Mononuclear cell (primary cell): ENCODE results near the gene PSME2. TPM values are rescaled to one million over a fixed set of nuclear protein-coding genes. Genes with fewer than 3 reads are reported as not detected.

Source experiments
- H3K27me3 ChIP-seq: 2 replicates; pipeline ENCODE4 v1.6.0; 2011; ENCODE audit warnings: low read length, control low read depth; ENCODE audit not compliant: insufficient read depth
- H3K4me1 ChIP-seq: 2 replicates; pipeline ENCODE4 v1.5.1; 2011; ENCODE audit warnings: mild to moderate bottlenecking, low read length, control low read depth; ENCODE audit not compliant: insufficient read depth
- H3K4me3 ChIP-seq: 2 replicates; pipeline ENCODE4 v1.5.1; 2011; ENCODE audit warnings: mild to moderate bottlenecking, low read length, moderate library complexity
- H3K9me3 ChIP-seq: 2 replicates; pipeline ENCODE4 v1.5.1; 2011; ENCODE audit warnings: low read depth, mild to moderate bottlenecking, control low read depth, low read length
- total RNA-seq: library from RNA; depleted of rRNA; stranded (reverse); fragments of >200 nt; gene quantifications from one replicate; pipeline ENCODE4 v1.2.3, GENCODE V29; 2012

The PSME2 gene
- total RNA-seq, 1 donor, result 78.9 TPM

DNA sequence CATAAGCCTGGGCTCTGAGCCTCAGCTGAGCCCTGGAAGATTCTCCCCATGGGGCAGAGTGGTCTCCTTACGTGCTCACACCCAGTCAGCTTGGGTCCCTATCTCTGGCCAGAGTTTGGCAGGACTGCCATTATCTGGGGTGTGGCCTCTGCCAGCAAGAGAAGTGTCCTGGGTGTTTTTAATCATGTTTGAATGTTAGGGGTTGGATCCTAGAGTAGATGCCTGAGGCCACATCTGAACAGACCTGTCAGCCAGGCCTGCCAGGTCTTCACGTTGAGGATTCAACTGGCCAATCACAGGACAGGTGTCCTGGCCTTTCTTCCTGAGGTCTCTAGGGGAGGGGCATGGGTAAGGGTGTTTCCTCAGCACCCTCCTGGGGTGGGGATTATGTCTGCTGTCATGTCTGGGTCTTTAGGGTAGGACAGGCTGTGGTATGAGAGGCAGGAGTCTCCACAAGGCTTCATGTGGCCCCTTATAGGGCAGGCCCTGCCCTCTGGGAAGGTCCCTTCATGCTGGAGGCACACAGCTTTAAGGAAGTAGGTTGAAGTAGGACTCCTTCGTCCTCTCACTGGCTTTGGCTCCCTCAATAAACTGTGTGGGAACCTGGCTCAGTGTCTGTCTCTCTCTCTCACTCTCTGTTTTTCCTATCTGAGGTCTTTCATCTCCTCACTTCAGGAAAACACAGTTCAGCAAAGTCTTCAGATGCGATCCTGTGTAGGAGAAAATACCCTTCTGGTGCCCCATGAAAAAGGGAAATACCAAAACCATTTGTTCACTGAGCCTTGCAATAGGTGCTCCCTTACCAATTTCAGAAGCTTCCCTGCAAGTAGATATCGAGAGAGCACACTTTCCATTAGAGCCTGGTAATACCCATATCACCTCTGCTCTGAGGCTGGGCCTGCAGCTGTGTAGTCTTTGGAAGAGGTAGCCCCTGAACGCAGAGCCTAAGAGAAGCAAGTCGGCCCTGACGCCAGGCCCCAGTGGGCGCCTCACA lies 22.7 kb downstream of the PSME2 start:
- no peaks in the 10 kb centered on the region for H3K4me1 ChIP-seq
- no peaks in the 10 kb centered on the region for H3K27me3 ChIP-seq
- H3K9me3 ChIP-seq, result no peaks in the 10 kb centered on the region
- no peak overlapping the region for H3K4me3 ChIP-seq

DNA sequence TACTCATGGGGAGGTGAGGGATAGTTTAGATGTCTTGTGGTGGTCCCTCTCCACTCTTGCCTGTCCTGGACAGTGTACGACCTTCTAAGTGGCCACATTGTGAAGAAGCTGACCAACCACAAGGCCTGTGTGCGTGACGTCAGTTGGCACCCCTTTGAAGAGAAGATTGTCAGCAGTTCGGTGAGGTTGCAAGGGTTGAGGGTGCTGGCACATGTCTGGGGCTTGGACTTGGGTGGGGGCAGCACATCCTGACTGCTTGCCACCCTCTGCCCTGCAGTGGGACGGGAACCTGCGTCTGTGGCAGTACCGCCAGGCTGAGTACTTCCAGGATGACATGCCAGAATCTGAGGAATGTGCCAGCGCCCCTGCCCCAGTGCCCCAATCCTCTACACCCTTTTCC lies 23.5 kb downstream of the PSME2 start:
- Histone ChIP-seq H3K4me3 (no peak overlapping the region), H3K9me3 (no peaks in the 10 kb centered on the region), H3K4me1 (no peaks in the 10 kb centered on the region), H3K27me3 (no peaks in the 10 kb centered on the region)

DNA sequence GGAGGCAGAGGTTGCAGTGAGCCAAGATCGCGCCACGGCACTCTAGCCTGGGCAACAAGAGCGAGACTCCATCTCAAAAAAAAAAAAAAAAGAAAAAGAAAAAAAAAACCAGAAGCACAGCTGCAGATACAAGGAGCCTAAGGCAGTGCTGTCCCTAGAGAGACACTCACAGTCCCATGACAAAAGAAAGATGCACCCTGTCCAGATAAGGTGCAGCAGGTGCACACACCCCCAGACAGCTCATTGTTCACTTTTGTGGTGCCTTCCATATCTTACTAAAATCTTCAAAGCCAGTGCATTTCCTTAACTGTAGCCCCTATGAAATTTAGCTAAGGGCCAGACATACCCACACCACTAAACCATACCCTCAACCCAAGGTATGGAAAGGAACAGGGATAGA lies 24.0 kb downstream of the PSME2 start:
- H3K4me1 ChIP-seq, result no peaks in the 10 kb centered on the region
- no peak overlapping the region for H3K4me3 ChIP-seq
- no peaks in the 10 kb centered on the region for H3K27me3 ChIP-seq
- no peaks in the 10 kb centered on the region for H3K9me3 ChIP-seq

DNA sequence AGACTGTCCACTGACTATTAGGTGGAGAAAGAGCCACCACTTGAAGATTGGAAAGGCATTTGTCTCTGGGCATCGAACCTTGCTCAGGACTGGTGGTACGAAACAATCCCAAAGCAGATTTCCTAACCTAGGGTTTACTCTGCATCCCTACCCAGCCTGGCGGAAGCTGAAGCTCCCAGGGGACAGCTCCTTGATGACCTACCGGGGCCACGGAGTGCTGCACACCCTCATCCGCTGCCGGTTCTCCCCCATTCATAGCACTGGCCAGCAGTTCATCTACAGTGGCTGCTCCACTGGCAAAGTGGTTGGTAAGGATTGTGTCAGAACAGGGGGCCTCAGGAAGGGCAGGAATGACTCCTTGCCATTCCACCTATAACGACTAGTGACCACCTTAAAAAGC lies 25.2 kb downstream of the PSME2 start:
- no peaks in the 10 kb centered on the region for H3K9me3 ChIP-seq
- H3K27me3 ChIP-seq, result no peaks in the 10 kb centered on the region
- H3K4me3 ChIP-seq, result no peak overlapping the region
- peaks cover 12% of the 10 kb centered on the region for H3K4me1 ChIP-seq

DNA sequence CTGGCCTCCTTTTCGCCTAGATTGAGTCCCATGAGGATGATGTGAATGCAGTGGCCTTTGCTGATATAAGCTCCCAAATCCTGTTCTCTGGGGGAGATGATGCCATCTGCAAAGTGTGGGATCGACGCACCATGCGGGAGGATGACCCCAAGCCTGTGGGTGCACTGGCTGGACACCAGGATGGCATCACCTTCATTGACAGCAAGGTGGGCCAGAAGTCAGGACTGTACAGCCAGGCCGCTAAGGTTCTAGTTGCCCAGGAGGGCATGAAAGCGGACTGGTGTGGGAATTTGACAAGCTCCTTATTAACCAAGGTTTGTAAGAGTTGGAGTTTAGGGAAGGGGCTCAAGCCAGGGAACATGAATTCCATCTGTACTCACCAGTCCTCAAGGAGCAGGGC lies 26.7 kb downstream of the PSME2 start:
- Histone ChIP-seq H3K4me1 (peaks cover 21% of the 10 kb centered on the region), H3K4me3 (no peak overlapping the region), H3K27me3 (no peaks in the 10 kb centered on the region), H3K9me3 (no peaks in the 10 kb centered on the region)

DNA sequence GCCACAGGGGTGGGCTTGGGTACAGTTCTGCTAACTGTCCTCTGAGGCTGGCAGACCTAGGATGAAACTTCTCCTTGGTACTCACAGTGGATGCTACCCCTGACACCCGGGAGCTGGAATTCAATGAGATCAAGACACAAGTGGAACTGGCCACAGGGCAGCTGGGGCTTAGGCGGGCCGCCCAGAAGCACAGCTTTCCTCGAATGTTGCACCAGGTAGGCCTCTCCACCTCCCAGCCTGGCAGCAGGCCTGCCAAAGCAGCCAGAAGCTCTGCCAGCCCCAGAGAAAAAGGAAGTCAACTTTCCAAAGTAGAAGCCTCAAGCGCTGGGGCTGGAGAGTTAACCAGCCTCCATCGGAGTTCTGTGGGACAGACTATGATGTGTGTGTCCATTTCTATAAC lies 29.2 kb downstream of the PSME2 start:
- Histone ChIP-seq H3K27me3 (no peaks in the 10 kb centered on the region), H3K4me3 (no peak overlapping the region), H3K4me1 (peaks cover 27% of the 10 kb centered on the region), H3K9me3 (no peaks in the 10 kb centered on the region)

DNA sequence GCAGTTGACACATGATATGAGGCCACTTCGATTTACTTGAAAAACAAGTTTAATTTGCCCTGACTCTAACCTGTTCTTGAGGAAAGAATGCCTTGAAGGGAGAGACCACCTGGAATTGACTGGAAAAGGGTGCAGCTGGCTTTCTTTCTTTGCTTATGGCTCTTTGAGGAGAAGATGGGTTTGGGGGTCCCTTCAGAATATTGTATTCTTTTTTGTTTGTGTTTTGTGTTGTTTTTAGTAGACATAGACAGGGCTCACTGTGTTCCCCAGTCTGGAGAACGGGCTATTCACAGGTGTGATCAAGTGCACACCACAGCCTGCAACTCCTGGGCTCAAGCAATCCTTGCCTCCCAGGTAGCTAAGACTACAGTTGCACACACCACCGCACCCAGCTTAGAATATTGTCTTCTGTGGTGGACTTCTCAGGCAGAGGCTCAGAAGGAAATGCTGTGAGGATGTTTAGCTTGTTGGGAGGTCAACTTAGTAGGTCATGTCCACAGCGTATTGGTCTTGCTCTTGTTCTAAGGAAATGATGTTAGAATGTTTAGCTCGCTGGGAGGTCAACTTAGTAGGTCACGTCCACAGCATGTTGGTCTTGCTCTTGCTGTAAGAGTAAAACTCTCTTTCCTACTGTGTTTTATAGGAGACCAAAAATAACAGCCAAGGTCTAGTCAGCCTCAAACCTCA lies 30.1 kb downstream of the PSME2 start:
- Histone ChIP-seq H3K27me3 (no peaks in the 10 kb centered on the region), H3K4me3 (peak overlapping the region; percentile 87), H3K9me3 (no peaks in the 10 kb centered on the region), H3K4me1 (peaks cover 27% of the 10 kb centered on the region)

DNA sequence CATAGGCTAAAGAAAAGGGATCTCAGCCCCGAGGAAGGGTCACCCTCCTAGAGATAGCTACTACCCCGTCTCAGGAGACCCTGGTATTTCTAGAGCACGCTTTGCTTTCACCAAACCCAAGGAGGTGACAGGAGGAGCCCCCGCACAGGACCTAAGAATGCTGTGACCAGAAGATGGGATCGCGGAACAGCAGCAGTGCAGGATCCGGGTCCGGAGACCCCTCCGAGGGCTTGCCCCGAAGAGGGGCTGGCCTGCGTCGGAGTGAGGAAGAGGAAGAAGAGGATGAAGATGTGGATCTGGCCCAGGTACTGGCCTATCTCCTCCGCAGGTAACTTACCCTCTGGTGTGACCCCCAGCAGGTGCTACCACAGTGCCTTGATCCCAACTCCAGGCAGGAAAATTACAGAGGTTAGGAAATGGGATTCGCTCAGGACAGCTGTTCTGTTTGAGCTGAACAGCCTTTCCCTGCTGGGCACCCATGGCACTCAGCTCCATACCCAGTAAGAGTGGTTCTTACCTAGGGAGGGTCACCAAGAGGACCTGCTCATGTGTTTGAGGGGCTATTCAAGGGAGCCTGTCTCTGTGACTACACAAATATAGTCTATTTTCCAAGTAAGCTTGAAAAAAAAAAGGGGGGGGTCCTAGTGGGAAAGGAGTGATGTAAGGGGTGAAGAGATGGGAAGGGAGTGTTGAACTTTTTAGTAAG lies 30.8 kb downstream of the PSME2 start:
- peaks cover 27% of the 10 kb centered on the region for H3K4me1 ChIP-seq
- H3K9me3 ChIP-seq, result no peaks in the 10 kb centered on the region
- H3K4me3 ChIP-seq, result peak overlapping the region; percentile 87
- no peaks in the 10 kb centered on the region for H3K27me3 ChIP-seq

DNA sequence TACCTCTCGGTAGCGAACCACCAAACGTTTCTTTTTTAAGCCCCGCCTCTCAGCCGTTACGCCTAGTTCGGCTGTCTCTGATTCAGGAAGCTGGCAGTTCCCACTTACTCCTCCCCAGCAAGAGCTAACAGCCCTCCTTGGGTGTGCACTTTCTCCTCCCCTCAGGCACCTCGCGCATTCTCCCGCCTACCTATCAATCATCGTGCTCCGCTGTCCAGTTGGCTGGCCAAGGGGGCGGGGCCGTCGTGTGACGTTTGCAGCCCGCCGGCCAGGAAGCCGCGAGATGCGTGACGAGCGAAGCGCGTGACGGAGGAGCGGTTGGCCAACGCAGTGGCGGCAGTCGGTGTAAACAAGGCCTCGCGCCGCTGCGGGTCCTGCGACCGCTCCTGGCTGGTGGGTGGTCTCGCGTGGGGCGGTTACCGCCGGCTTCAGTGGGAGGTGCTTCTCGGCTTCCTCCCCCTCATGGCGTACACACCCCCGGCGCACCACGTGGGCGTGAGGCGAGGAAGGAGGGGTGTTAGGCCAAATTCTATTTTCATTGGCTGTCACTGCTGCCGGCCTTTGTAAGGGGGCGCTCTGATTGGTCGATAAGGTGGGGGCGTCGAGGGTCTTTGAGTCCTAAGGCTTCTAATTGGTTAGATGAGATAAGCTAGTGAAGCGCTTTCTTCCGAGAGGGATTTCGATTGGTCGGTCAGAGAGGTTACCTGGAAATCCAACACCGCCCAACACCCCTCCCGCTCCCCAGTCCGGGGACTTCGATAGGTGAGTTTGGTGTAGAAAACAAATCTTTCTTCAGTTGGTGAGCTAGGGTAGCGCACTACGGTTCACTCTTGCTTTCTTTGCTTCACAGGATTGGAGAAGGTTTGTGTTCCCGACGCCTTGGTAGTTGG lies 31.6 kb downstream of the PSME2 start, which contains the start of the genes DCAF11 and NRL:
Gene DCAF11 (plus strand): TSS at position 246 of the 890 bp plus-strand sequence. CDS start 818 bp downstream, outside the sequence.
Gene NRL (minus strand): TSS at position 418 of the 890 bp plus-strand sequence. CDS start 32,101 bp downstream, outside the sequence.
- no peaks in the 10 kb centered on the region for H3K9me3 ChIP-seq
- H3K27me3 ChIP-seq, result no peaks in the 10 kb centered on the region
- peak within 1 kb of the TSS; percentile 87 for H3K4me3 ChIP-seq
- peaks cover 30% of the 10 kb centered on the region for H3K4me1 ChIP-seq

DNA sequence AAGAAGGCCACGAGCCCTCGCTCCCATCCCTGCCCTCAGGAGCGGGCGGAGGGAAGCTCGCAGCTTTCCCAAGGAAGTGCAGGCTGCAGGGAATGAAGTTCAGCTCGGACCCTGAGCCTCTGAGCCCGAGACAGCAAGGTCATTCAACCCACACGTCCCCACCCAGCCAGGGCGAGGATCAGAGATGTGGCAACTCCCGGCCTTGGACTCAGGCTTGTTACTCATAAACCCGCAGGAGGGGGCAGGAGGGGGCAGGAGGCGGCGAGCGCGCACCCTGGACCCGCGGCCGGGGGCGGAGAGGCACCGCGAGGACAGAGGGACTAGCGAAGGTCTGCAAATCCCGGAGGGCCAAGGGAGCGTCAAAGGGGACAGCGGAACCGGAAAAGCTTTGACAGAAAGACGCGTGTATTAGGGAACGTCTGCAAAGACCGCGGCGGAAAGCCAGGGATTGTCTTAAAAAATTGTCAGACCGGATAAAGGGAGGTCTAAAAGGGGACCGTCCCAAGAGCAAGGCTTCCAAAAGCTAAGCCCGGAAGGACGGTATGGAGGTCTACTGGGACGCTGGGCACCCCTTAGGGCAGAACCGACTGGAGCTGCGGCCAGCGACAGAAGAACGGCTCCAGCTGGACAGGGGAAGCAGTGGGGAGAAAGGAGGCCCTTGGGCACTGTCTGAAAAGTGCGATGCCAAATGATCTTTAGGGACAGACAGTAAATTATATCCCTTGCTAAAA lies 32.4 kb downstream of the PSME2 start:
- Histone ChIP-seq H3K4me3 (peak overlapping the region; percentile 87), H3K4me1 (peaks cover 35% of the 10 kb centered on the region), H3K27me3 (no peaks in the 10 kb centered on the region), H3K9me3 (no peaks in the 10 kb centered on the region)

DNA sequence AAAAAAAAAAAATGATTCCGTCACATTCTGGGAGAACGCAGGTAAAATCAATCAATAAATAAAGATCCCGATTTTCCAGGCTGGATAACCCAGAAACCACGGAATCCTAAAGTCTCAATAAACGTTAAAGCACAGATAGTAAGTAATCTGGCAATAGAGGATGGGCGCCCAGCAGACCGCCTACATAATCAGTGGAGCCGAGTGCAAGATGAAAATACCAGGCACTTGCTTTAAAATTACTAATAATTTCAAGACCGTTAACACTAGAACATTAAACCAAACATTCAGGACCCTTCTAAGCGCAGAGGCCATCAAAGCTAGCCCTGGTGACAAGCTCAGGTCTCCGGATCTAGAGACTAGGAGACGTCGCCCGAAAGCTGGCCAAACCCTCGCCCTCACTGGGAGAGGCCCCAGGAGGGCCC lies 33.0 kb downstream of the PSME2 start:
- H3K4me1 ChIP-seq, result peaks cover 41% of the 10 kb centered on the region
- no peaks in the 10 kb centered on the region for H3K27me3 ChIP-seq
- peak overlapping the region; percentile 87 for H3K4me3 ChIP-seq
- H3K9me3 ChIP-seq, result no peaks in the 10 kb centered on the region

DNA sequence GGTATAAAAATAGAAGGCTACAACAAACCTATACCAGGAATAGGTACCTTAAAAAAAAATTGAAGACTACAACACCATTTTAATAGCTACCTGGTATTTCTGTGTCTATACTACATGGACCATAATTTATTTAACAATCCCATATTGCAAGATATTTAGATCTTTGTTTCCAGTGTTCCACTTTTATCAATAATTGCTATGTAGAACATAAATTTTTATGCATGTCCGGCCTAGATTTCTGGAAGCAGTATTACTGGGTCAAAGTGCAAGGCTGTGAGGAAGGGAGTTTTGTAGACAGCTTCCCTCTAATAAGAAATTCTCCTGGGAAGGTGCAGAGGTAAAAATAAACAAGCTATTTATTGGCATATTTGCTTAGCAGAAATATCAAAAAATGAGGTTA lies 35.9 kb downstream of the PSME2 start:
- peaks cover 27% of the 10 kb centered on the region for H3K4me1 ChIP-seq
- H3K27me3 ChIP-seq, result no peaks in the 10 kb centered on the region
- no peaks in the 10 kb centered on the region for H3K9me3 ChIP-seq
- H3K4me3 ChIP-seq, result no peak overlapping the region

DNA sequence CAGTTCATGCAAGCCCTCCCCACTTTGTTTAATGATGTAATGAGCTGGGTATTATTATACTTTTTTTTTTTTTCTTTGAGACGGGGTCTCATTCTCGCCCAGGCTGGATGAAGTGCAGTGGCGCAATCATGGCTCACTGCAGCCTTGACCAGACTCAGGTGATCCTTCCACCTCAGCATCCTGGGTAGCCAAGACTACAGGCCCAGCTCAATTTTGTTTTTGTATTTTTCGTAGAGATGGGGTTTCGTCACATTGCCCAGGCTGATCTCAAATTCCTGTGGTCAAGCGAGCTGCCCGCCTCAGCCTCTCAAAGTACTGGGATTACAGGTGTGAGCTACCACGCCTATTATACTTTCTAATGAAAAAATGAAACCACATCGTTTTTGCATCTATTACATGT lies 36.4 kb downstream of the PSME2 start:
- H3K9me3 ChIP-seq, result no peaks in the 10 kb centered on the region
- no peak overlapping the region for H3K4me3 ChIP-seq
- H3K27me3 ChIP-seq, result no peaks in the 10 kb centered on the region
- peaks cover 25% of the 10 kb centered on the region for H3K4me1 ChIP-seq
